ENCODE measurements around the gene NTN1. TPM values are rescaled to one million over a fixed set of nuclear protein-coding genes. Genes with fewer than 3 reads are reported as not detected.
A peak's percentile ranks its signal among the peaks of the same experiment; 100 is the strongest.
"Not testable (repeated sequence)": the region's sequence is repeated elsewhere in the genome, so short reads cannot be mapped to it uniquely, and the experiment has no call there.

The NTN1 gene
- total and polyA plus RNA-seq, 2 experiments from 2014 or later, result 0.42 to 2.1 TPM

- 37% methylated on average over 25 of the region's 25 CpGs for WGBS (ENCODE audit: low lambda C conversion rate, missing lambda C conversion rate)
- Histone ChIP-seq H3K4me2 (peak overlapping the region; percentile 49), H3K79me2 (no peaks in the 10 kb centered on the region), H3K9me2 (replicated peaks; ENCODE audit: insufficient read depth) (no peaks in the 10 kb centered on the region), H3K27ac (peak overlapping the region; percentile 59), H3K4me1 (ENCODE audit: insufficient read depth) (peaks cover 17% of the 10 kb centered on the region), H3K9me3 (ENCODE audit: low read depth) (no peaks in the 10 kb centered on the region), H3K36me3 (replicated peaks; ENCODE audit: insufficient read depth, low read depth) (no peaks in the 10 kb centered on the region), H3K4me3 (no peak overlapping the region), H4K20me1 (ENCODE audit: insufficient read depth, poor library complexity, severe bottlenecking) (no peaks in the 10 kb centered on the region), H2AFZ (peak overlapping the region; percentile 36), H3K27me3 (peaks cover 20% of the 10 kb centered on the region)
- TF ChIP-seq, protein P1, sequence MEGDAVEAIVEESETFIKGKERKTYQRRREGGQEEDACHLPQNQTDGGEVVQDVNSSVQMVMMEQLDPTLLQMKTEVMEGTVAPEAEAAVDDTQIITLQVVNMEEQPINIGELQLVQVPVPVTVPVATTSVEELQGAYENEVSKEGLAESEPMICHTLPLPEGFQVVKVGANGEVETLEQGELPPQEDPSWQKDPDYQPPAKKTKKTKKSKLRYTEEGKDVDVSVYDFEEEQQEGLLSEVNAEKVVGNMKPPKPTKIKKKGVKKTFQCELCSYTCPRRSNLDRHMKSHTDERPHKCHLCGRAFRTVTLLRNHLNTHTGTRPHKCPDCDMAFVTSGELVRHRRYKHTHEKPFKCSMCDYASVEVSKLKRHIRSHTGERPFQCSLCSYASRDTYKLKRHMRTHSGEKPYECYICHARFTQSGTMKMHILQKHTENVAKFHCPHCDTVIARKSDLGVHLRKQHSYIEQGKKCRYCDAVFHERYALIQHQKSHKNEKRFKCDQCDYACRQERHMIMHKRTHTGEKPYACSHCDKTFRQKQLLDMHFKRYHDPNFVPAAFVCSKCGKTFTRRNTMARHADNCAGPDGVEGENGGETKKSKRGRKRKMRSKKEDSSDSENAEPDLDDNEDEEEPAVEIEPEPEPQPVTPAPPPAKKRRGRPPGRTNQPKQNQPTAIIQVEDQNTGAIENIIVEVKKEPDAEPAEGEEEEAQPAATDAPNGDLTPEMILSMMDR (IDR thresholded peaks at IDR 0.05; ENCODE audit: poor library complexity), result no peak
- no peak for TF ChIP-seq EZH2phosphoT487 (IDR thresholded peaks at IDR 0.05; ENCODE audit: low read depth, severe bottlenecking, unreplicated experiment)
- no peak for TF ChIP-seq EZH2 (IDR thresholded peaks at IDR 0.05; ENCODE audit: borderline replicate concordance)
- peak; percentile 69 for DNase-seq (ENCODE audit: low spot score)
Observed at GRCh38 chr17:9150446-9151090, 129.3 kb downstream of the NTN1 start.

- Histone ChIP-seq H3K4me3 (no peak overlapping the region), H2AFZ (peak overlapping the region; percentile 0), H3K79me2 (no peaks in the 10 kb centered on the region), H3K27ac (peak overlapping the region; percentile 59), H3K4me1 (ENCODE audit: insufficient read depth) (peaks cover 17% of the 10 kb centered on the region), H3K4me2 (peak overlapping the region; percentile 49), H3K9me3 (ENCODE audit: low read depth) (no peaks in the 10 kb centered on the region), H3K9me2 (replicated peaks; ENCODE audit: insufficient read depth) (no peaks in the 10 kb centered on the region), H3K27me3 (peaks cover 20% of the 10 kb centered on the region), H4K20me1 (ENCODE audit: insufficient read depth, poor library complexity, severe bottlenecking) (no peaks in the 10 kb centered on the region), H3K36me3 (replicated peaks; ENCODE audit: insufficient read depth, low read depth) (no peaks in the 10 kb centered on the region)
- peak; percentile 50 for DNase-seq (ENCODE audit: low spot score)
- TF ChIP-seq EZH2phosphoT487 (IDR thresholded peaks at IDR 0.05; ENCODE audit: low read depth, severe bottlenecking, unreplicated experiment), result peak; percentile 77
- TF ChIP-seq EZH2 (IDR thresholded peaks at IDR 0.05; ENCODE audit: borderline replicate concordance), result no peak
- WGBS (ENCODE audit: low lambda C conversion rate, missing lambda C conversion rate), result 12% methylated on average over 6 of the region's 6 CpGs
Observed at GRCh38 chr17:9151091-9151490, 129.8 kb downstream of the NTN1 start.

- not testable (repeated sequence) for H2AFZ ChIP-seq; H3K9me2 ChIP-seq (replicated peaks; ENCODE audit: insufficient read depth); H3K36me3 ChIP-seq (replicated peaks; ENCODE audit: insufficient read depth, low read depth); H3K79me2 ChIP-seq; H3K9me3 ChIP-seq (ENCODE audit: low read depth); H3K4me2 ChIP-seq; H4K20me1 ChIP-seq (ENCODE audit: insufficient read depth, poor library complexity, severe bottlenecking); DNase-seq (ENCODE audit: low spot score); H3K4me3 ChIP-seq
- WGBS (ENCODE audit: low lambda C conversion rate, missing lambda C conversion rate), result 99% methylated on average over 10 of the region's 10 CpGs
- peaks cover 17% of the 10 kb centered on the region for H3K4me1 ChIP-seq (ENCODE audit: insufficient read depth)
- peaks cover 17% of the 10 kb centered on the region for H3K27me3 ChIP-seq
- H3K27ac ChIP-seq, result peak overlapping the region; percentile 0
Observed at GRCh38 chr17:9151740-9152139, 130.4 kb downstream of the NTN1 start.

- Histone ChIP-seq H4K20me1 (ENCODE audit: insufficient read depth, poor library complexity, severe bottlenecking) (no peaks in the 10 kb centered on the region), H3K4me2 (no peak overlapping the region), H3K9me2 (replicated peaks; ENCODE audit: insufficient read depth) (no peaks in the 10 kb centered on the region), H3K9me3 (ENCODE audit: low read depth) (peaks cover 7% of the 10 kb centered on the region), H3K4me1 (ENCODE audit: insufficient read depth) (no peaks in the 10 kb centered on the region), H3K4me3 (no peak overlapping the region), H3K79me2 (no peaks in the 10 kb centered on the region), H2AFZ (no peak overlapping the region), H3K27ac (no peak overlapping the region), H3K27me3 (no peaks in the 10 kb centered on the region), H3K36me3 (replicated peaks; ENCODE audit: insufficient read depth, low read depth) (no peaks in the 10 kb centered on the region)
- 85% methylated on average over 6 of the region's 6 CpGs for WGBS (ENCODE audit: low lambda C conversion rate, missing lambda C conversion rate)
- DNase-seq (ENCODE audit: low spot score), result no peak
- TF ChIP-seq EZH2phosphoT487 (IDR thresholded peaks at IDR 0.05; ENCODE audit: low read depth, severe bottlenecking, unreplicated experiment) (no peak), EZH2 (IDR thresholded peaks at IDR 0.05; ENCODE audit: borderline replicate concordance) (no peak)
- TF ChIP-seq, protein P1 (IDR thresholded peaks at IDR 0.05; ENCODE audit: poor library complexity), result no peak
Observed at GRCh38 chr17:9158544-9159452, 137.5 kb downstream of the NTN1 start.

Measured in hepatocyte (in vitro differentiated cells).